NOMO-1 (cell line): Measurements from ENCODE around the gene SLC6A8.

Experiments
- DNase-seq, 2 experiments: peaks; one replicate each; lab custom pipeline; 2025; ENCODE audit not compliant: unreplicated experiment in 2 of 2; lab: John Stamatoyannopoulos, UW

Gene SLC6A8

DNA sequence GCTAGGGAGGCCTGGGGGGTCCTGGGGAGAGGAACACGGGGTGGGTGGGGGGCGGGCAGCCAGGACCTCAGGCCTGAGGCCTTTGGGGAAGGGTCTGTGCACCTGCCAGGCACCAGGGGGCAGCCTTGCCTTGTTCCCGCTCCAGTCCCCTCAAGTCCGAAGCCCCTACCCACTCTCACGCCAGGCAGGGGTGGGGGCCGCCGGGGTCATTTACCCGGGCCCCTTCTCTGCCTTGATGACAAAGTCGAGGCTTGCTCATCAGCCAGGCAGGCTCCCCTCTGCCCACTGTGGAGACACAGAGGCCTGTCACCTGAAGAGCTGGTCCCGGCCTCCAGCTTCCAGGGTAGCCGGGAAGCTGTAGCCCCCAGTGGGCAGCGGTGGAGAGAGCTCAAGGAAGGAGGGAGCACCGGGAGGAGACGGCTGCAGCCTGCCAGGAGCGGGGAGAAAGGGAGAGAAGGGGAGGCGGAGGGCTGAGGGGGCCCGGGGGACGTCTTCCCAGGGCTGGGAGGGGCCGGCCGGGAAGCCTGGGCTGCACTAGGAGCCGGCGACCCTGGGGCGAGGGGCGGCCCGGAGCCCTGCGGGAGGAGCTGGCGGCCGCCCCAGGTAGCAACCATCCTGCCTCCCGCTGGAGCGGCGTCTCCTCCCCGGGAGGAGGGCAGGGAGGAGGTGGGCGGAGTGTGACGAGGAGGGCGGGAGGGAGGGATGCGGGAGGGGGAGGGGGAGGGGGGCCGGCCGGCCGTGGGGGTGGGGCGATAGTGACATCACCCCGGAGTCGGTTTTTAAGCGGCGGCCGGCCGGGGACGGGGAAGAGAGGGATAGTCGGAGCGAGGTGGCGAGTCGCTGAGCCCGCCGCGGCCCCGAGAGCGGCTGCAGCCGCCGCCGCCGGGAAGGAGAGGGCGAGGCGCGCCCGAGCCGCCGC, at the start of gene SLC6A8:
Gene SLC6A8, plus strand, starts transcription at position 806 of the 919 bp plus-strand sequence. CDS start 649 bp downstream, outside the sequence.
- DNase-seq = no peak

DNA sequence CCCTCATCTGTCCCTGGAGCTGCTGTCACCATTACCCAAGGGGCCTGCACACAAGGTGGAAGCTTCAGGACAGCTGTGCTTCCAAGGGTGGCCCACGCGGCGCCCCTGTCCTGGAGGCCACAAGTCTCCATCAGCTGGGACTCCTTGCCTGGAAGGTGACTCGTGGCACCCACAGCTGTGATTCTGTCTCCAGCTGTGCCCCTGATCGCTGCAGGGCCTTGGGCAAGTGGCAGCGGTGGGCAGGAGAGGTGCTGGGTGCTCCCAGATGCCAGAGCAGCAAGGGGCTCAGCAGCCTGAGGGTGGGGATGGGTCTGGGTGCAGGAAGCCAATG, 49.7 kb upstream of the SLC6A8 start:
- no peak for DNase-seq

DNA sequence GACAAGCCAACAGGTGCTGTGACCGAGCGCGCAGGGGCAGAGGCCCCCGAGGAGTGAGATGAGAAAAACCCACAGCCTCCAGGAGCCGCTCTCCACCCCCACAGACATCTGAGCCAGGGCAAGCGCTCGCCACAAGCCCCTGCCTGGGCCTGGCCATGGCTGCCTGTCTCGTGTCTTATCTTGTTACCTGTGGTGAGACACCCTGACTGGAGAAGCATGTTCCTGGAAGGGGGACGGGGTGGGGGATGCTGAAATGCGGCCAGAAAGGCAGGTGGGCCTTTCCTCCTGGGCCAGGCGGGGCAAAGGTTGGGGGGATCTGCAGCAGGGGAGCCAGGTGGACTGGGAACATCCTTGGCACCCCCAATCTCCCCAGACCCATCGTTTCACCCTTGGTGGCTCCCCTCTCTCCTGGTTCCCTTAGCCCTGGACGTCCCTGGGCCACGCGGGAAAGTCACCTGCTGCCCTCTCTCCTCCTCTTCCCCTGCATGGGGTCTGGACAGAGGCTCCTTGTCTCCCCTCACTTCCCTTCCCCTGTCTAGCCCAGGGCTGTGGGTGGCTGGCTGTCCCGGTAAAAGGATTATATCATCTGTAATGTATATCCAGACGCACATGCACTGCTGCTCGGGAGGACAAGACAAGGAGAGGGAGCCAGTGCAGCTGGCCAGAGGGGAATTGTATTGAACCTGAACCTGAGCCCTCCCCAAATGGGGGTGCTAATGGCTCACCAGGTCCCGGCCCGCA, 49.1 kb upstream of the SLC6A8 start:
- DNase-seq = no peak

DNA sequence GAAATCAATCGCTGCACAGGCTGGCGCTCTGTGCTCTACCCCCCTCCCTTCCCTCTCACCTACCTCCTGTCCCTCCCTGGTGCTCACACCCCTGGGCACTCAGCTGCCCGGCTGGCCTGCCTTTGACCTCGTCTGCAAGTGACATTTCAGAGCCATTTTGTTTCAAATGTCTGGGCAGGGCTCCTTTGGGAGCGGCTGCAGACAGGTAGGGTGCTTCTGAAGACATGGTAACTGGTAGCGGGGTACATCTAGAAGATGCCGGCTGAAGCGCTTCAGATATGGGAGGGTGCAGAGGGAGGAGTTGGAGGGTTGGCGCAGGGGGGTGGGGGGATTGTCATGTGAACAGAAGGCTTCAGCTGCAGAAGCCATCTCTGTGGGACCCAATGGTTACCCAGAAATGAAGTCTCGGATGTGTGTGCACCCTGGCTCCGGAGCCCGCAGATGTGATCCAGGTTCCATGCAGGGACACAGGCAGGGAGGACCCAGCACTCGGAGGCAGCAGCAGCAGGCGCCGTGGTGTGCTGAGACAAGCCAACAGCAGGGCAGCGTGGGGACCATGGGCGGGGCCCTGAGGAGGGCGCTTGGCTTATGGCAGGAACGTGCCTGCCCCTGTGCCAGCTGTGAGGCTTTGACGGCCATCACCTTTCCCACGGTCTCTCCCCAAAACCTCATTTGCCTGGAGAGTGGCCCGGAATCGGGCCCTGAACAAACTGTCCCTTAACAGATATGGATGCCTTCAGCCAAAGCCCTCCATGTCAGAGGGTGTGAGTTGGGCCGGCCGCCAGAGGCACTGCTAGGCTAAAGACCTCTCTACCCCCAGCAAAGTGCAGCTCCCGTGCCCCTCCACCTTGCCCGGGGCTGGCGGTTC, 48.3 kb upstream of the SLC6A8 start:
- DNase-seq = no peak

DNA sequence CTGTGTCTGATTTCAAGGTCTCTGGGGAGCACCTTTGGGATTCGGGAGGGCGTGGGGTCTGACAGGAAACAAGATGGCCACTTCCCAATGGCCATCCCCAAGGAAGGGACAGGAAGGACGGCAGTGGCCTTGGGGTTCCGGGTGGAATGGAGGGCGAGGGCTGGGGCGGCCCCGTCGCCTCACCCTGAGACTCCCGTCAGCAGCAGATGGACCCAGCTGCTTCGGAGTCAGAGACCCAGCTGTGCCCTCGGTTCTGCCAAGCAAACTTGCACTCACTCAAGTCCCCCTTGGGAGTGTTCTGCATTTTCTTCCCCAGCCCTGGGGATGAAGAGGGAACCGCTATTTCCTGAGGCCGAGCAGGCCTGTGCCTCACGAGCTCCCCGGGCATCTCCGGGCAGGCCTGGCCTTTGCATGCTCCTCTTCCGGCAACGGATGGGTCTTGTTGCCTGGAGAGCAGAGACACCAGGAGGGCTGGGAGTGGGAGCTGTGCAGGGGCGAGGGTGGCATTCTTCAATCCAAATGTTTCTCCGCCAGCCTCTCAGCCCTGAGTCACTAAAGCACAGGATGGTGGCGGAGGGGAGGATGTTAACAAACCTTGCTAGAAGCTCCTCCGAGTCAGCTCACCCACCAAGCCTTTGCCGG, 47.6 kb upstream of the SLC6A8 start:
- no peak for DNase-seq

DNA sequence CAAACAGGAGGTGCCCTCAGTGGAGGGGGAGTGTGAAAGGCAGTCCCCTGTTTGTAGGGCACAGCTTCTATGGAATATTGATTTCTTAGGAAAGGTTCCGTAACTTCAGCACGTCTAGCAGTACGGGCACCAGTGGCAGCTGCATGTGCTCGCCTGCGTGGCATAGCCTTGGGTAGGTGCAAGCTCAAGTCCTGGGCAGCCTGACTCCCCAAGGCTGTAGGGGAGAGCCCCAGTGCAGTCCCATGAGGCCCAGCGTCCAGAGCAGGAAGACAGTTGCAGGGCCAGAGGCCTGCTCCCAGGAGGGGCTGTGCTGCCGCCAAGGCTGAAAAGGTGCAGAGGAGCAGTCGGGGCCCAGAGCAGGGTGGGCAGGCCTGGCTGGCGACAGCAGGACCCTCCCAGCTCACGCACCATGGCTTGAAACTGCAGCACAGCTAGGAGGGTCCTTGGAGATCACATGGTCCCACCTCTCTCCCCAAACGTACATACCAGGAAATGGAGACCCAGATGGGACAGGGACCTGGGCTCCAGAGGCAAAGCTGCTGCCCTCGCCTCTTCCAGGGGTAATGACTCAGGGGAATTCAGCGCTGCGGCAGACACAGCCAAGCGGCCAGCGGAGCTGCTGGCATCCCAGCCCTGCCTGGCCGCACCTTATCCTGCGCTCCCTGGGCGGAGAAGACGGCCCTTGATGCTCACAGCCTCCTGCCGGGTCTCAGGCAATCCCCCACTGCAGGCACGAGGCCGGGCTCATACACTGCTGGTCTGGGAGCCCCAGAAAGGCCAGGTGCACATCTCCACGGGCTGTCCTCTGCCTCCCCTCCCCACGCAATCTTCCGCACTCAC, 46.8 kb upstream of the SLC6A8 start:
- no peak for DNase-seq

DNA sequence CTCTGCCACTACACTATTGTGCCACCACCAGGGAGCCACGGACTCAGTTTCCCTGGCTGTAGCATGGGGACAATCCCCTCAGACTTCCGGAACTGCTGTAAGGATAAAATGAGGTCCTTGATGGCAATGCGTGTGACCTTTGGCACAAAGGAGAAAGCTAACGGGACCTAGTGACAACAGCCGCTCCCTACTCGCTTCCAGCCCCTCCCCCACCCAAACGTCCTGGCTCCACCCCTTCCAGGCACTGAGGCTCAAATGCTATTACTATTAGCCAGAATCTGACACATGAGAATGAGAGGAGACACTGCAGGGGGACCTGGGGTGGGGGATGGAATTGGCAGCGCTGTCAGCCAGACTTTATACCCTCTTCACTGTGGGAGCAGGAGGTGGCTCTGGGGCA, 46.1 kb upstream of the SLC6A8 start:
- DNase-seq = no peak

DNA sequence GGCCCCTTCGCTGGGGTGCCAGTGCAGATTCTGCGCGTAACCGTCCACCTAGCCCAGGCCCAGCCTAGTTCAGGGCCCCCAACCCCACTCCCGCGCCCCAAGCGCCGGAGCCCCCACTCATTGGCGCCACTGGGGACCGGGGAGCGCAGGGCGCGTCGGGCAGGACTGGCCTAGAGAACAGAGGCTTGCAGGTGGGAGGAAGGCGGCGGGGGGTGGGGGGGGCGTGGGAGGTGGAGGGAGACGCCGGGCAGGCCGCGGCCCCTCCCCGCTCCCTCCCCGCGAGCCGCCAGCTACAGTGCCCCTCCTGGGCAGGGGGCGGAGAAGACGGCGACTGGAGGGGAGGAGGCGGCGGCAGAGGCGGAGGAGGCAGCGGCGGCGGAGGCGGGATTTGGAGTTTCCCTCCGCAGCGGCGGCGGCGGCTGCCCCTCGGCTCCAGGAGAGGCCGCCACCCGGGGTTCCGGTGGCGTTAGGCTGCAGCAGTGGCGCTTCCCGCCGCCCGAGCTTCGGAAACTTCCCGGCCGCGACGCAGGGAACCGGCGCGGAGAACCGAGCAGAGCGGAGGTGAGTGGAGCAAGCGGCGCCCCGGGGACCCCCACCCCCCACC, 45.6 kb upstream of the SLC6A8 start:
- no peak for DNase-seq

DNA sequence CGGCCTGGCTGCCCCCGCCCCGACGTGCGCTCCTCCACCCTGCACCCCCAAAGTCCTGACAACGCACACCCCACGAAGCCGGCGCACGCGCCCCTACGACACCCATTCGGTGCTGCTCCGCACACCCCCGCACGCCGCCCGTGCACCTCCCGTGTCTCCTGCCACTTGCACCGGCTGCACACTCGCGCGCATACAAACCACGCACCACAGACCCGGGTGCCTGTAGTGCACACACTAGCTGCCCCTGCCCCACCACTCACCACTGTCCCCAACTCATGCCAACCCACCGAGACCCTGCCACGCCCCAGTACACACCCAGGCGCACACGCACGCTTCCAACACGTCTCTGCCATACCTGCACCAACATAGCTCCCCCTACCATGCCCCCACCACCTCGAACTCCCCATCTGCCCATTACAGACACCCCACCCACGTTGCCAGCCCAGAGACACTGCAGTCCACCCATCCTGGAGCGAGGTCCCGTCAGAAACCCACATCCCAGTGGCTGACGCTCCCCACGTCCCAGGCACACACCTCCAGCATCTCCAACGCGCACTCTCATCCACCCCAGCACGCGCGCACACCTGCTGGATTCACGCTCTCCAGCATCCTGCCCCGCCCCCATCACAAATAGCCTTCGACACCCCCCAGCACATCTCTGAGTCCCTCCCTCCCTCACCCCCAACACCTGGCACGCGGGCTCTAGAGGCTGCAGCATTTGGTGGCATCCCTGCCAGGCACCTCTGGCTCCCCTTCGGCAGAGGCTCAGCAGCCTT, 44.9 kb upstream of the SLC6A8 start:
- no peak for DNase-seq

DNA sequence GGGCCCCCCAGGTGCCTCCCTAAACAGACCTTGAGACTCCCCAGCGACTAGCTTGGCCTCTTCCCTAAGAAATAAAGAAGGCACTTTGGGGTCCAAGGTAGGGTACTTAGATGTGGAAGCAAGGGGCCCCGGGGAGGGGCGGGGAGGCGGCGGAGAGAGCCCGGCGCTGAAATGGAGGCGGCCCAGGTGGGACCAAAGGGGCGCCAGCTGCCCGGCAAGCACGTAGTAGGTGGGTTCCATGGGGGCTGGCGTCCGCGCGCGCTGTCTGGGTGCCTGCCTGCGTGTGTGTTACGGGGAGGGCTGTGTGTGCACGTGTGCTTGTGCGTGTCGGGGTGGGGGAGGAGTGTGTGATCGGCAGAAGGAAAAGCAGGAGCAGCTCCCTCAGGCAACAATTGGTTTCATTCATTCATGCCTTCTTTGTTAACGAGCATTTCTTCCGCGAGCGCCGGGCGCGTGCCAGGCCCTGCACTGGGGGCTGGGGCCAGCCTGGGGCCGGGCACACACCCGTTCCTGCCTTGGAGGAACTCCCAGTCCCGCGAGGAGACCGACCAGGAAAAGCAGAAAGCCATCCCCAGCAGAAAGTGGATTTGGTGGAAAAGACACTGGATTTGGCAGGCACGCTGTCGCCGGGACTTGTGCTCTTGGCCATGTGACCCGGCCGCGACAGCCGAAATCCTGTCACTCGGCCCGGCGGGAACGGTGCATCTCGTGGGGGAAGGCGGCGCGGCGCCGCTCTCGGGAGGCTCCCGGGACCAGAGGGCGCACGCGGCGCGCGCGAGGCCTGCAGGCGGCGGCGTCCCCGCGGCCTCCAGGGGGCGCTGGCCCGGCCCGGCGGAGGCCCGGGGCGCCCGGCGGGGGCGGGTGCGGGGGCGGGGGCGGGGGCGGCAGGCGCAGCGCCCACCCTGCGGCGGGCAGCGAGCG, 44.0 kb upstream of the SLC6A8 start:
- no peak for DNase-seq

DNA sequence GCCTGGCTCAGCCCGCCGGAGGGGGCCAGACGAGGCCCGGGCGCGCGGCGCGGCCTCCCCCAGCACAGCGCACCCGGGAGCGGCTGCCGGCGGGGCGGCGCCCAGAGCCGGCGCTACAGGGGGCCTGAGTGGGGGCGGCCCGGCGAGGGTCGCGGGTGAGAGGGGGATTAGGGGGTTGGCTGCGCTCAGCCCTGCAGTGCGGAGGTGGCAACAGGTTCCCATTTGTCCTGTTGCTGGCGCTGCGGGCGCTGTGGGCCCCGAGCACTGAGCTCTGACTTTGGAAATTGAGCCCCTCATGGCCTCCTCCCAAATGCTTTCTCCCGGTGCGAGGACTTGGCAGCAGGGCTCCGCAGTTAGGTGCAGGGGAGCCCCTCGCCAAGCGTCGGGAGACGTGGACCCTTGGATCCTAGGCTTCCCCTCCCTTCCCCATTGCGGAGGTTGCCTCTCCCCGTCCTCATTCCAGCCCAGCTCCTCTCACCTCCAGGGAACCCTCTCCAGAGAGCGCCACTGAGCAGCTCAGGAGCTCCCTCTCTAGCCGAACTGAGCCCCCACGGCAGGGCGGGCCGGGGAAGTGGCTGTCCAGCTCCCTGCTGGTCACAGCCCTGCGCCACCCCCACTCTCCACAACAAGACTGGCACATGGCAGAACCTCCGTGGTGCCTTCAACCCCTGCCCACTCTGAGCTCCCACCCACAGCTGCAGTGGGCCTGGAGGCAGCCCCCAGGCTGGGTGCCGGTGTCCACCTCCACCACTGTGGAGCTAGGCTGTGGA, 43.2 kb upstream of the SLC6A8 start:
- no peak for DNase-seq

DNA sequence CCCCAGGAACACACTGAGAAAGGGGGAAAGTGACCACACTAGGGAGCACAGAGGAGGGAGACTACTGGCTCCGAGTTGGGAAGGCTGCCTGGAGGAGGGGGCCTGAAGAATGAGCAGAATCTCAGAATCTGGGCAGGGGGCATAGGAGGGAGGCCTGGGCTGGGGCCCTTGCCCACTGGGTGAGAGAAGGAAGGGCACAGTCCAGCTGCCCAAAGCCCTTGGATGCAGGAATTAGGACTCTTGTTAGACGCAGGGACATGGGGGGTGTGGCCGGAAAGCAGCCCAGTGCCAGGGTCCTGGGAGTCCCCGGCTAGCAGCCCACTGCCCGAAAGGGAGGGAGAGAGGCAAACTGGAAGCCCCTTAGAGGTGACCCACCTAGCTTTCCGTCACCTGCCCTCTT, 42.6 kb upstream of the SLC6A8 start:
- DNase-seq = no peak

DNA sequence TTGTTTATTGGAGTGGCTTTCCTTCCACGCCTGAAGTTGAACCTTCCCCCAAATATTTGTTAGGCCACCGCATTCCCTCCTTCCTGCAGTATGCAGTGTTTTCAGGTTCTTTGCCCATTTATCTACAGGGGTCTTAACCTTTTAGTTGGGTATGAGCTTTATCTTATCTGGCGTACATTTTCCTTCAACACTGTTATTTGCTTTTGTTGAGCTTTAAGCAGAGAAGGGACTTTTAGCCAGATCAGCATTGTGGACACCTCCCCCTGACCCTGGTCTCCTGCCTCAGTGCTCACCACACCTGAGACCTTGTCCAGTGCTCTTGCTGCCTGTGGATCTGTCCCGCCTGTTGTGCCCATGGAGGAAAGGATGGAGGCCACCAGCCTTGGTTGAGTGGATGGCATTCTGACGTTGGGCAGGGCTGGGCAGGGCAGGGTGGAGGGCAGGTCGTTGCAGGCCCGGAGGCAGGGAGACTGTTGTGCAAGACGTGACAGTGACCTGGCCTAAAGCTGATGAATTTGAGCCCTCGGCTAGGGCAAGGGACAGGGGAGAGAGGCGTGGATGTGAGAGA, 41.7 kb upstream of the SLC6A8 start:
- DNase-seq = no peak

DNA sequence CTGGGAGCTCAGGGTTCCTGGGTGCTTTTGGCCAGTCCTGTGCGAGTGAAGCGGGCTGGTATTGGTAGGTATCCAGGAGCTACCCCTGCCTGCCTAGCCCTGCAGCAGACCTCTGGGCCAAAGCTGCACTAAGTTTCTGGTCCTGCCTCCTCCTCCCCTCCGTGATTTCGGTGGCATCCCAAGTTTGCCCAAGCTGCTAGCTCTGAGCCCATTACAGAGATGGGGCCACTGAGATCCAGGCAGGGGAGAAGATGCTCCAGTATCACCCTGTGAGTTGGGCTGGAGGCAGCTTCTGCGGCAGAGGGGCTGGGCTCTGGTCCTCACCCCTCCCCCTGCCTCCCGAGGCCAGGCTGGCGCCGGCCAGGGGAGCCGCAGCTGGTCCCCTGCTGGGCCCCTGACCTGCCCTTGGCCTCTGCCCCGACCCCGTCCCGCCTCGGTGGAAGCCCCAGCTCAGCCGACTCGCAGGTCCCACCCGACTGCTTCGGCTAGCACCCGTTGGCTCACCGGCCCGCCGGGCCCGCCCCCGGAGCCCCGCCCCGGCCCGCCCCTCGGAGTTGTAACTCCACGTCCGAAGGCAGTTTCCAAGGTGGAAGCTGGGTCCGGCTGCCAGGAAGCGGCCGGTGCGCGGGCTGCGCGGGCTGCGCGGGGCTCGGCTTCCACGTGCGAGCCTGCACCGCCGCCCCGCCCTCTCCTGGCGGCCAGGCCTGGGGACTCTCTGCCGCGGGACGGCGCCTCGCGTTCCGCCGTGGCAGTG, 40.9 kb upstream of the SLC6A8 start, which contains the start of gene DUSP9:
Gene DUSP9, plus strand, starts transcription at position 584 of the 754 bp plus-strand sequence. CDS start 751 bp downstream, outside the sequence.
- DNase-seq = peak; percentile 8 to 18

DNA sequence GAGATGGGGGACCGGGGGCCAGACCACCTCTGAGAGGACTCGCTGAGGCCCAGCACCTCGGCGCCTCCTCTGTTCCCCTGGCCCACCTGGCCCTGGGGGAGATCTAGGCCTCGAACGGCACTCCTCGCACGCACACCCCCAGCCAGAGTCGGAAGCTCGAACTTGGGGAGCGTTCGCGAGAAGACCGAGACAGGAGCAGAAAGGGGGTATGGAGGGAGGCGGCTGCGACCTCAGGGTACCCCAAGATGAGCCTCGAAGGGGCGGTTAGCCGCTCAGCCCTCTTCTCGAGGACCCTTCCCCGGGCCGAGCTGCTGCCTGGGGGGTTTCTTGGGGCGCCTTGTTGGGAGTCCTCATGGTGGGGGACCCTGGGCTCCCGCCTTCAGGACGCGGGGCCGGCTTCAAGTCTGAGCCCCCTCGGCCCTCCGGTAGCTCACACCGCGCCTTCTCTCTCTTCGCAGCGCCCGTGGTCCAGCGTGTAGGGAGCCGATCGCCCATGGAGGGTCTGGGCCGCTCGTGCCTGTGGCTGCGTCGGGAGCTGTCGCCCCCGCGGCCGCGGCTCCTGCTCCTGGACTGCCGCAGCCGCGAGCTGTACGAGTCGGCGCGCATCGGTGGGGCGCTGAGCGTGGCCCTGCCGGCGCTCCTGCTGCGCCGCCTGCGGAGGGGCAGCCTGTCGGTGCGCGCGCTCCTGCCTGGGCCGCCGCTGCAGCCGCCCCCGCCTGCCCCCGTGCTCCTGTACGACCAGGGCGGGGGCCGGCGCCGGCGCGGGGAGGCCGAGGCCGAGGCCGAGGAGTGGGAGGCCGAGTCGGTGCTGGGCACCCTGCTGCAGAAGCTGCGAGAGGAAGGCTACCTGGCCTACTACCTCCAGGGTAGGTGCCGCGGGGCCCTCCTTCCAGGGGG, 40.0 kb upstream of the SLC6A8 start:
- DNase-seq = no peak
